RPMI7951 (cell line): Measurements from ENCODE around the gene SOCS7. TPM values are rescaled to one million over a fixed set of nuclear protein-coding genes. Genes with fewer than 3 reads are reported as not detected.
"Not testable (repeated sequence)": the region's sequence is repeated elsewhere in the genome, so short reads cannot be mapped to it uniquely, and the experiment has no call there.

Experiments
- DNase-seq: peaks from one replicate; pipeline ENCODE4 v3.0.0-alpha.2; 2012; ENCODE audit warnings: low read depth
- total RNA-seq: library from RNA; depleted of rRNA; stranded (reverse); fragments of >200 nt; shearing (Covaris generic); gene quantifications from 2 replicates; pipeline ENCODE4 v1.2.3, GENCODE V29; 2014

The SOCS7 gene
- total RNA-seq, 1 experiment from 2014 or later: 5.2 TPM

DNA sequence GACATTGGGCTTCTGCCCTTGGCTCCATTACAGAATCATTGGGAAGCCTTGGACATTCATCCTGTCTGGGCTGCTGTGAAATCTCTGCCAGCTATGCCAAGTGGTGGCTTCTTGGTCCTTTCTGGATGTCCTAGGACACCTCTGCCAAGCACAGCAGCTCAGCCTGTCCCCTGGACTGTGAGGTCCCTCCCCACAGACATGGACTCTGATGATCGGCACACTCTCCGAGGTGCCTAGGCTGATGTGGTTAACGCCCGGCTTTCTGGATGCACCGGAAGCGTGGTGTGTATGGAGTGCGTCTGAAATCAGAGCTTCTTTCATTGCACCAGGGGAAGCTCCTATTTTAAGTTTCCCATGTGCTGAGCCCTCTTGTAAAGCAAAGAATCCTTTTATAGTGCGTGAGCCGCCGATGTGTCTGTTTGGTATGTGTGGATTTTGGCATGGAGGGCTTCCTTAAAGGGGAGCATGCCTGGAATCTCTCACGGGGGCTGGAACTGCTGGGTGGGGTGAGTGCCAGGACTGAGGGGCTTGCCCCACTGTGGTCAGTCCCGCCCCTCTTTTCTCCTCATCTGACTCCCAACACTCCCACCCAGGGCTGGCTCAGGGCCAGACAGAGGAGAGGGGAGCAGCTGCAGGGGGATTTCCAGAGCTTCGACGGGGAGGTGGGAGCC, 69.7 kb downstream of the SOCS7 start:
- DNase-seq: peak; percentile 19

- DNase-seq: no peak
These were observed 70.5 kb downstream of the SOCS7 start for GRCh38 chr17:38421871-38422827.

DNA sequence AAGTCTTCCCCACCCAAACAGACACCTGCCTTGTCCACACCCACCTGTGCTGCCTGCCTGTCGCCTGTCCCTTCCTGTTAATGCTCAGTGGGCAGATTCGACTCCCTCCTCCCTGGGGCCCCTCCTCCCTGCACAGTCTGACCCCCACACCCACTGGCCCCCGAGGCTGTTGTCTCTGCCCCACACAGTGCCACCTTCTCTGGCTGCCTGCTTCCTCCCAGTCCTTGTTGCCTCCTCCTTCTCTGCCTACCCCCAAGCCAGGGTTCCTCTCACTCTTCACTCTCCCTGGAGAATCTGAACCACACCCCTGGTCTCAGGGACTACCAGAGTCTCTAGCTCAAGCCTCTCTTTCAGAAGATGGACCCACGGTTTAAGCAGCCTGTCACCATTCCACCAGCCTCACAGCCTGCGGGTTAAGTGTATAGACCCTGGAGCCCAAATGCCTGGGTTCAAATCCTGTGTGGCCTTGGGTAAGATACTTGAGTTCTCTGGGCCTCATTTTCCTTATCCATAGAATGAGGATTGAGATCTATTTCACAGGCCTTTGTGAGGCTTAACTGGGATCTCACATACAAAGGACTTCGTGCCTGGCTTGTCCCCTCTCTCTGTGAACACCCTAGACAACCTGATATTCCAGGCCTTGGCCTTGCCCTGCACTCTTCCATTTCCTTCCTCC, 72.8 kb downstream of the SOCS7 start:
- DNase-seq: no peak

- DNase-seq: no peak
These were observed 73.4 kb downstream of the SOCS7 start for GRCh38 chr17:38425031-38425430.

GRCh38 chr17:38425744-38426143, 74.1 kb downstream of the SOCS7 start:
- no peak for DNase-seq

DNA sequence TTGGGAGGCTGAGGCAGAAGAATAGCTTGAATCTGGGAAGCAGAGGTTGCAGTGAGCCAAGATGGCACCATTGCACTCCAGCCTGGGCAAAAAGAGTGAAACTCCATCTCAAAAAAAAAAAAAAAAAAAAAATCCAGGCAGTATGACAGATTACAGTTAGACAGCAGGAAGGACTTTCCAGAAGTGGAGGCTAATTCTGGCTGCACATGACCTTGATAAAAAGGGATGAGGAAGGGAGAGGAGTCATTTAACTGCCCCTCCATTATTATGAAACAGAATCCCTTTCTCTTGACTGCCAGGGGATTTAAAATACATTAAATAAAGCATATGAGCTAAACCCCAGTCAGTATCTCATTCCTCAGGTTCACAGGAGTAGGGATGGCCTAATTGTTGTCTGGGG, 74.8 kb downstream of the SOCS7 start:
- no peak for DNase-seq

DNA sequence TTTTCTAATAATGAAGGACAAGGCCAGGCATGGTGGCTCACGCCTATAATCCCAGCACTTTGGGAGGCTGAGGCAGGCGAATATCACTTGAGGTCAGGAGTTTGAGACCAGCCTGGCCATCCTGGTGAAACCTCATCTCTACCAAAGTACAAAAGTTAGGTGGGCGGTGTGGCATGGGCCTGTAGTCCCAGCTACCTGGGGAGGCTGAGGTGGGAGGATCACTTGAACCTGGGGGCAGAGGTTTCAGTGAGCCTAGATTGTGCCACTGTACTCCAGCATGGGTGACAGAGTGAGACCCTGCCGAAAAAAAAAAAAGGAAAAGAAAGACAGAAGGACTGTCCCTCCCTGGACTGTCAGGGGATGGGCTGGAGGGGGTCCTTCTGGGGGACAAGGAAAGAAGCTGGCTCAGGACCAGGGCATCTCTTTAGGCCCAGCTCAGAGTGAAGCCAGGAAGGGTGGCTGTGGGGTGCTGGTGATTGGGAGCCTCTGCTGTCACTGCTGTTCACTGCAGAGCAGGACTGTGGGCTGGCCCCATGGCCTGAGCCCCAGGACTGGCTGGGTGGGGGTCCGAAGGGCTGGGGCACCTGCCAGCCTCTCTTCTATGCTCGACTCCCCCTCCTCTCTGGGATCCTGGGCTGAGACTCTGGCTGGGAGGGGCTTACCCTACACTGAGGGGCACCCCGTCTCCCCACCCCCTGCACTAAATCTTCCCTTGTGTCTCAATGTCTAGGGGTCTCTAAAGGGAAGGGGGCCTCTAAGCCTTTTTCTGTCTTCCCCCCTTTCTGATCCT, 75.7 kb downstream of the SOCS7 start:
- no peak for DNase-seq

DNA sequence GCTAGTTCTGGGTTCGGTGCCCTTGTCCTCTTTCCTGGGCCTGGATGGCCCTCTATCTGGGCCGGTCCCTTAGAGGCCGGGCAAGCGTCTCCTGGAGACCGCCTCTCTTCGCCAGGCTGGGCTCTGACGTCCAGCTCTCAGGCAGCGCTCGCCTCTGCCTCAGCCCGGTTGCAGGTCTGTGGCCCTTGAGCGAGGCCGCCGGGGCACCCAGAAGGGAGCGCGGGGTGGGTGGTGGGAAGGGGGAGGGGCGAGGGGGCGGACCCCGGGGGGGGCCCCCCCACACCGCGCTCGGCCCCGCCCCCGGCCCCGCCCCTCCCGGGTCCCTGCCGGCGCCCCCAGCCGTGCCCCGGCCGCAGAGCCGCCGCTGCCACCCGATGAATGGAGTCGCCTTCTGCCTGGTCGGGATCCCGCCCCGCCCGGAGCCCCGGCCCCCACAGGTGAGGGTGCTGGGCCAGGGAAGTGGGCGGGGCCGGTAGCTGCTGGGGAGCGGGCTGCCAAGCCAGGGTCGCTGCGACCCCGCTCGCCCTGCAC, 76.5 kb downstream of the SOCS7 start, which contains the start of gene ARHGAP23:
ARHGAP23 (plus strand) TSS at position 353 of the 531 bp plus-strand sequence; CDS start at position 375, 22 bp downstream.
- DNase-seq: peak; percentile 70

DNA sequence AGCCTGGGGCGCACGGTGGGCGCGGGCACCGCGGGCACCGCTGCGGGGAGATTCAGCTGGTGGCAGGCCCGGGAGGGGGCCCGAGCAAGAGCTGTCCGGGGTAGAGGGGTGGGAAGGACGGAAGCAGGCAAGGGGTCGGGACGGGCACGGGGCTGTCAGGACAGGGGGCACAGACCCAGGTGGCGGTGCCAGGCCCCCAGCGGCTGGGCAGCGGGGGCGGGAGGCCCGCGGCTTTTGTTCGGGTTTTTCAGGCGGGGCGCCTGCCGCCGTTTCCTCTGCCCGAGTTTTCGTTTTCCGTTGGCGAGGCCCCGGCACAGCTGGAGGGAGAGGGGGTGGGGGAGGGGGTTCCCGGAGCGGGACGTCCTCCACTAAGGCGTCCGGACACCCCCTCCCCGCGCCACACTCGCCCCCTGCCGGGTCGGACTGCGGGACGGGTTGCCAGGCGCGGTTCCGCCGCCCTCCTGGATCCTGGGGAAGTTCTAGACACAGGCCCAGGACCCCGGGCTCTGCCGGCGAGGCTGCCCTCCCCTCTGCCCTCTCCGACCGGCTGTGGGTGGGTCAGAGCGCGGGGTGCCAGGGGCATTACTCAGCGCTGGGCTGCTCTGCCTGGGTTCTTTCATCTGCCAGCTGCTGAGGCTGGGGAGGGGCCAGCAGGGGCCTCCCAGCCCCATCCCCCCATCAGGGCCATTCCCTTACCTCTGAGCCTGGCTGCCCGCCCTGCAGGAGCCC, 77.2 kb downstream of the SOCS7 start:
- peak; percentile 66 for DNase-seq

DNA sequence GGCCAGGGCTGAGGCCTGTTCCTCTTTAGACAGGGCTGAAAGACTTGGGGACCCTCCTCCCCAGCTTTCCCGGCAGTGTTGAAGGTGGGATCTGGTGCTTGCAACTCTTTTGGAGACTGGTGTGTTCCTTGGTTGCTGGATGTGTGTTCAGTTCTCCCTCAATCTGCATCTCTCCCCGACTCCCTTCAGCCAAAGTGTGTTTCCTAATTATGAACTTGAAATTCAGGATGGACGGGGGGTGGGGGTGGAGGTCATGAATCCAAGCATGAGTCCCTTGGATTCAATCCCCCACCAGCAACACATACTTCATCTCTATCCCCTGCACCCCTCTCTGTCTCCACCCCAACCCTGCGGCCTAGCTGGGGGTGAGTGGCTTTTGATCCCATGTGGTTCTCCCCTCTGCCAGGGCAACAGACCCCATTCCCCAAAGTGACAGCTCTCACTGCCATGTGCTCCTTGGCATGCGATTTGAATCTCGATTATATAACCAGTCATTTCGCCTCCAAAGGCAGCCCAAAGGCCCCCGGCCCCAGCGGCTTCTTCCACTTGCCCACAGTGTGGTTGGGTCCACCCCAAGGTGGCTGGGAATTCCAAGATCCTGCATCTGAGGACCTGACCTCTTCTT, 77.9 kb downstream of the SOCS7 start:
- DNase-seq: no peak

DNA sequence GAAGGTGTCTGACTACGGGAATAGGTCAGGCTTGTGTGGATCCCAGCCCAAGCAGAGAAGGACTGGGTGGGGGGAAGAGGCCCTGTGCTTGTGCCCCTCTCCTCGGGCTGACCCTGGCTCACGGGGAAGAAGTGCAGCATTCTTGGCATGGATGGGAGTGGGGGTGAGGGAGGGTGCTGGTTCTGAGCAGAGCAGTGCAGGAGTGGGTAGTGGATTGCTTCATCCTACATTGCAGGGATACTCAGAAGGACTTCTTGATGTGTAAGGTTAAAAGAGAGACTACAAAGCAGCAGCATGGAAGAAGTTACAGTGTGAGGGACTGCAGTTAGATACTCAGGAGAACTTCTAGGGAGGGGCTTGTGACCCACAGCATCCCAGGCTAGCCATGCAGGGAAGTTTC, 78.7 kb downstream of the SOCS7 start:
- DNase-seq: no peak

GRCh38 chr17:38430822-38431221, 79.2 kb downstream of the SOCS7 start:
- DNase-seq: no peak

- no peak for DNase-seq
These were observed 79.9 kb downstream of the SOCS7 start for GRCh38 chr17:38431346-38432145.

DNA sequence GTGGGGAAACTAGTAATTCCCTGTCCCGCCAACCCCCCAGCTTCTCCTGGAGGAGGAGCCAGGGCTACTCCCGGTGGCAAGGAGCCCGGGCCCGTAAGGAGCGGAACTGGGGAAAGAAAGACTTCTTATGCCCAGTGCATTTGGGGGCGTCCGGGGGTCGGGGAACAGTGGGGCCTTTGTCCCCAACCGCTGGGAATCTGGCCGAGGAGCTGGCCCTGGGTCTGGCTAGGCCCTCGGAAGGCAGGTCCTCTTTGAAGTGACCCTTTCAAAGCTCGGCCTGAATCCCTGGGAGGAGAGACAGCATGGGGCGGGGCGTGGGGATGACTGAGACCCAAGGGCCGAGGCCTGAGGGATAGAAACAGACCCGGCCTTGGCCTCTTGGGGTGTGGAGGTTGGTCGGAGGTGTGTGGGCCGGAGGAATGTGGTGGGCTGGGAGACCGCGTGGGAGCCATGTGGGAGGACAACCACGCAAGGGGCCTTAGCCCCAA, 82.6 kb downstream of the SOCS7 start:
- peak; percentile 43 for DNase-seq

DNA sequence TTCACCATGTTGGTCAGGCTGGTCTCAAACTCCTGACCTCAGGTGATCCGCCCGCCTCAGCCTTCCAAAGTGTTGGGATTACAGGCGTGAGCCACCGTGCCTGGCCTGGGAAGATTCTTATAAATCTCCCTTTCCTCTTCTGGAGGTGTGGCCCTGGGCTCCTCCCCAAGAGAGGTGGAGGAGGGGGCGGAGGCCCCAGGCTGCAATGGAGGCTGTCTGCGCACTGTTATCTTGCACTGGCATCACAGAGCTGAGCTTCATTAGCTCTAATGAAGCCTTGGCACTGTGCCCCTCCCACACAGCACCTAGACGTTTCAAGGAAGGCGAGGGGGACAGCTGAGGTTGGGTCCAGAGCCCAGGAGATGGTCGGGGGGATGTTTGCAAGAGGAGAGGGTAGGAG, 84.2 kb downstream of the SOCS7 start:
- DNase-seq: no peak

DNA sequence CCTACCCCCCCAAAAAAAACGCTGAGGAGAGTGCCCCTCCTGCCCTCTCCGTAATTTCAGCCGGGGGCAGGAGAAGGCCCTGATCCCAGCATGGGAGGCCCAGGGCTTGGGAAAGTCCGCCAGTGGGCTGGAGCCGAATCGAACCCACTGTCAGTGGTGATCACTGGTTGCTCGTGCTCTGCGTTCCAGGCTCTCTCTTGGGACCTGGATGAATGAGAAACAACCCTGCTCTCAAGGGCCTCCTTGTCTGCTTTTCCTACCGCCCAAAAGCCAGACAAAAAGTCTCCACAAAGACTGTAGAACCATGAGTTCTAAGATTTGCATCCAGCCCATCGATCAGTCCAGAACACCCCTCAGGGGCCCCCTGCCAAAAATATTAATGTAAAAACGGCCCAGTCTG, 84.7 kb downstream of the SOCS7 start:
- no peak for DNase-seq

GRCh38 chr17:38437313-38437712, 85.7 kb downstream of the SOCS7 start:
- not testable (repeated sequence) for DNase-seq

DNA sequence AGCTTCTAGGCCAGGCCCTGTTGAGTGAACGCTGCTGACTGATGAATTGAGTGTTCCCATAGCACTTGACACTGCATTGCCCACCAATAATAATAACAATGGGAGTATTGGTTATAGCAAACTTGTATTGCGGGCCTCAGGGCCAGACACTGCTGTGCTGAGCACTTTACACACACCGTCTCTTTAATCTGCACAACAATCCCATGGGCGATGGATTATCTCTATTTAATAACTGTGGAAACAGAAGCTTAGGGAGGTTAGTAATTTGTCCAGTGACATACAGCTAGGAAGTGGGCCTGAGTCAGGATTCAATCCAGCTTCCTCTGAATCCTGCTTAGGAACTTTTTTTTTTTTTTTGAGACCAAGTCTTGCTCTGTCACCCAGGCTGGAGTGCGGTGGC, 87.8 kb downstream of the SOCS7 start:
- DNase-seq: no peak
